HG02759 (cell line): Measurements from ENCODE around the gene GRAP2.
"Not testable (repeated sequence)": the region's sequence is repeated elsewhere in the genome, so short reads cannot be mapped to it uniquely, and the experiment has no call there.

Experiments
- ATAC-seq: cut with Tn5 transposase; IDR thresholded peaks from one replicate; pipeline ENCODE4 v1.9.1; 2021; ENCODE audit warnings: mild to moderate bottlenecking, moderate library complexity; ENCODE audit not compliant: unreplicated experiment

GRAP2 gene

GRCh38 chr22:39900306-39901227, at the start of gene GRAP2:
GRAP2 (plus strand) TSS chr22:39901084; CDS start chr22:39947107, 46,023 bp downstream.
- ATAC-seq, result peak; percentile 71

GRCh38 chr22:39851606-39852315, 49.1 kb upstream of the GRAP2 start:
- no peak for ATAC-seq

DNA sequence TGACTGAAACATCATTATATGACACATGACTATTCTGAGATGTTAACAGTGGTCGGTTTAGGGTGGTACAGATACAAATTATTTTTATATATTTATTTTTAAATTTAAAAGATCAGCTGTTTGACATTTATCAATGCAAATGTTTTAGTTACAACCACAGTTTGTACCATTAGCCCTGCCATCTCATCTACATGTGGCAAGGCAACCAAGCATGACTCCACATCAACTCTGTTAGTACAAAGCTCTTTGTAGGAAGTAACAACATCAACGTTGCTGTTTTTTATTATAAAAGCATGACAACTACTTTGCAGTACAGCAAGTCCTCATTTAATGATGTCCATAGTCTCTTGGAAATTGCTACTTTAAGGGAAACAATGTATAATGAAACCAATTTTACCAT, 48.1 kb upstream of the GRAP2 start:
- no peak for ATAC-seq

DNA sequence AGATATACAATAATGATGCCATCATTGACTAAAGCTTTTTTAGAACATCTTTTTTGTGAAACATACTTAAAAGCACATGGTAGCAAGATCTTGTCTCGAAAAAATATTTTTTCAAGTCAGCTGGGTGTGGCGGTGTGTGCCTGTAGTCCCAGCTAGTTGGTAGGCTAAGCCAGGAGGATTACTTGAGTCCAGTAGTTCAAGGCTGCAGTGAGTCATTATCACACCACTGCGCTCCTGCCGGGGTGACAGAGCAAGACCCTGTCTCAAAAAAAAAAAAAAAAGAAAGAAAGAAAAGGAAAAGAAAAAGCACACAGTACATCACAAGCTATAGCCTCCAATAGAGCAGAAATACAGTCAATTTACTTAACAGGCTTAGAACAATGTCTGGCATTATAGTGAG, 44.3 kb upstream of the GRAP2 start:
- ATAC-seq, result no peak

GRCh38 chr22:39859903-39860588, 40.8 kb upstream of the GRAP2 start:
- ATAC-seq, result no peak

DNA sequence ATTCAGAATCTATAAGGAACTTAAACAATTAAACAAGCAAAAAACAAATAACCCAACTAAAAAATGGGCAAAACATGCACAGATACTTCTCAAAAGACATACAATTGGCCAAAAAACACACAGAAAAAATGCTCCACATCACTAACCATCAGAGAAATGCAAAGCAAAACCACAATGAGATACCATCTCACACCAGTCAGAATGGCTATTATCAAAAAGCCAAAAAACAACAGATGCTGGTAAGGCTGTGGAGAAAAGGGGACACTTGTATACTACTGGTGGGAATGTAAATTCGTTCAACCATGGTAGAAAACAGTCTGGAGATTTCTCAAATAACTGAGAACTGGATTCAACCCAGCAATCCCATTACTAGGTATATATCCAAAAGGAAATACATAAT, 32.1 kb upstream of the GRAP2 start:
- ATAC-seq, result no peak

DNA sequence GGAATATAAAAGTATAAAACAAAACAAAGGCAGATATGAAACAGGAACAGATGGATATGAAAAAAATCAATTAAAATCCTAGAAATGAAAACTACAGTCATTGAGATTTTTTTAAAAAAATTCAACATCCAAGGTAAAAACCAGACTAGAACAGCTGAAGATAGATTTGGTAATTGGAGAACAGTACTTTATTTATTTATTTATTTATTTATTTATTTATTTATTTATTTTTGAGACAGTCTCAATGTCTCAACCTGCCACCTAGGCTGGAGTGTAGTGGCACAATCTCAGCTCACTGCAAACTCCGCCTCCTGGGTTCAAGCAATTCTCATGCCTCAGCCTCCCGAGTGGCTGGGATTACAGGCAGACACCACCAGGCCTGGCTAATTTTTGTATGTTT, 31.1 kb upstream of the GRAP2 start:
- ATAC-seq, result not testable (repeated sequence)

DNA sequence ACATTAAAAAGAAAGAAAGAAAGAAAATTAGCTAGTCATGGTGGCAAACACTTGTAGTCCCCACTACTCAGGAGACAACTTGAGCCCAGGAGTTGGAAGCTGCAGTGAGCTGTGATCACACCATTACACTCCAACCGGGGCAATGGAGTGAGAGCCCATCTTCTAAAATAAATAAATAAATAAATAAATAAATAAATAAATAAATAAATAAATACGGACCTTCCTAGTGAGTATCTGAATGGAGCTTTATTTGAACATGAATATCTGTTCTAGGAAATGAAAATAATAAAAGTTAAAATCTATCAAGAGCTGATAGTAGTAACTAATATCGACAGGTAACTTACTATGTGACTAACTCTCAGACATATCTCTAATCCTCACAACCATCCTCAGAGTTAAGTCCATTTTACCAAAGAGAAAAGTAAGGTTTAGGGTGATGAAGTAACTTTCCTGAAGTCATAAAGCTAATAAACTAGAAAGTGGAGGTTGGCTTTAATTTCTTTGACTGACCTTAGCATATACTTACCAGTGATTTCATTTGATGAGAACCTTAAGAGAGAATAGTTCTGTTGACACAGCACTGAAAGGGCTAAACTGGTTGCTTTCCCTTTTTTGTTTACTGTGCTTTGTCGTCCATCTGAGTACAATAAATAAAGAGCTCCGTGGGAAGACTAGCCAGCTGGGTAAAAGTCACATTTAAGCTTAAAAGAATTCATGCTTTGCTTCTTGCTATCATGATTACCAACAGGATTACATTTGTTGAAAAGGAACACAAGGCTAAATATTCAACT, 29.7 kb upstream of the GRAP2 start:
- no peak for ATAC-seq

DNA sequence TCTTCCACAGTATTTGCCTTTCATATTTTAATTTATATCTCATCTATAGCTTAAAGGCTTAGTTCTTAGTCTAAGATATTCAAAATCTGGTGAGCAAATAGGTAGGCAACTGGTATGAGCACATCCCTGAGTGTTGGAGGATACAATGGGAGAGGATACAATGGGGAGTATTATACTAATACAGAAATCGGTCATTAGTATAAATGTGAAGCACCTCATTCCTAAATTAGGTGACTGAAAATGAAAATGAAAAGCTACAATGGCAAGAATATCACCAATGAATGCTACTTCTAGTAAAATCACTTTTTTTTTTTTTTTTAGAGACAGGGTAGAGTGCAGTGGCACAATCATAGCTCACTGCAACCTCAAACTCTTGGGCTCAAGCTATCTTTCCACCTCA, 28.3 kb upstream of the GRAP2 start:
- no peak for ATAC-seq

- no peak for ATAC-seq
Observed at GRCh38 chr22:39873965-39874364, 26.9 kb upstream of the GRAP2 start.

DNA sequence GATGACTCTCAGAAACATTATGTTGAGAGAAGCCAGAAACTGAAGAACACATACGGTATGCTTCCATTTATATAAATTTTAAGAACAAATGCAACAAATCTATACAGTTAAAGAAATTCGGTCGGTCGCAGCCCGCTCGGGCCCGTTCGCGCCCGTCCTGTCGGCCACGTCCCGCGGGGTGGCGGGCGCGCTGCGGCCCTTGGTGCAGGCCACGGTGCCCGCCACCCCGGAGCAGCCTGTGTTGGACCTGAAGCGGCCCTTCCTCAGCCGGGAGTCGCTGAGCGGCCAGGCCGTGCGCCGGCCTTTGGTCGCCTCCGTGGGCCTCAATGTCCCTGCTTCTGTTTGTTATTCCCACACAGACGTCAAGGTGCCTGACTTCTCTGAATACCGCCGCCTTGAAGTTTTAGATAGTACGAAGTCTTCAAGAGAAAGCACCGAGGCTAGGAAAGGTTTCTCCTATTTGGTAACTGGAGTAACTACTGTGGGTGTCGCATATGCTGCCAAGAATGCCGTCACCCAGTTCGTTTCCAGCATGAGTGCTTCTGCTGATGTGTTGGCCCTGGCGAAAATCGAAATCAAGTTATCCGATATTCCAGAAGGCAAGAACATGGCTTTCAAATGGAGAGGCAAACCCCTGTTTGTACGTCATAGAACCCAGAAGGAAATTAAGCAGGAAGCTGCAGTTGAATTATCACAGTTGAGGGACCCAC, 25.6 kb upstream of the GRAP2 start:
- not testable (repeated sequence) for ATAC-seq

GRCh38 chr22:39877079-39877845, 23.6 kb upstream of the GRAP2 start:
- ATAC-seq, result no peak

DNA sequence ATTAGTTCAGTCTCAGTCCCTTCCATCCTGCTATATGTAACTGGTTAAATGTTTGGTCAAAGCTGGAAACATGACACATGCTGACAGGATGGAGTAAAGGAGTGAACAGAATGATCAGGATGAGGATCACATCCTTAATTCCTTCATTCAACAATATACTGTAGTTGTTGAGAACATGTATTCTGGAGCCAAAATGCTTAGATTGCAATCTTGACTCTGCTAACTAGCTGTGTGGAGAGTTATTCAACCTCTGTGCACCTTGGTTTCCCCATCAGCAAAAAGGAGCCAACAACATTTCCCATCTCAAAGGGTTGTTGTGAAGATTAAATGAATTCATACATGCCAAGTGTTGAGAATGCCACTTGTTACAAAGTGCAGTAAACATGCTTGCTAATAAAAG, 20.2 kb upstream of the GRAP2 start:
- no peak for ATAC-seq

DNA sequence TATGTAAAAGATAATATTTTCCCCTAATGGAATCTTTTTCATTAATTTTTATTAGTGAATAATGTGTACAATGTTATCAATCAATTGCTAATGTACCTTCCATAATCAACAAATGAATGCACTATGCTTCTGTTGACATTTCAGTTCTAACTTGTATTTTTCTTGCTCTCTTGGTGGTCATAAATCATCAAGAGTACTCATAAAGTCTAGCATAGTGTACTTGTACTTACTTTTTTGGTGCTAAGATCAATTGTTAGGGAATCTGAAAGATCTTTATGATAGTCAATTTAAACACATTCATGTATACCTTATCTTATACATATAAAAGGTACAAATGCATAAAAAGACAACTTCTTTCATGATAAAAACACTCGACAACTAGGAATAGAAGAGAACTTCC, 17.8 kb upstream of the GRAP2 start:
- ATAC-seq, result no peak

- ATAC-seq, result not testable (repeated sequence)
Observed at GRCh38 chr22:39889924-39890323, 11.0 kb upstream of the GRAP2 start.

DNA sequence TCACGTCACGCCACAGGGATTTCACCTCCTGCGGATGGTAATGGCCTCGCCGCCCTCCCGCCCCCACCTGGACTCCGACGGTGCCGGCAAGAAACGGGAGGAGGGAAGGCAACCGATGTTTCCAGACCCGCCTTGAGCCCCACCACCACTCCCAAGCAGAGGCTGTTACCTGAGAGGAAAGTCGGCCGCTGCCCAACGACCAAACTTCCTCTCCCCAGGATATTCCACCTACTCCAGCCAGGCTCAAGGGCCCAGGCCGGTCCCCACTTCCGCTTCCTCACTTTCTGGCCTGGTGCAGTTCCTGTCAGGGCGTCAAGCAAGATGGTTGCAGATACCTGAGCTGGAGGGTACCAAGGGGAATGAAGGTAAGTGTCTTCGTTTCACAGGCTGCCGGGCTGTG, 7.4 kb upstream of the GRAP2 start, which contains the start of gene ENTHD1:
Gene ENTHD1, minus strand, starts transcription at position 235 of the 400 bp plus-strand sequence. CDS start 6,012 bp downstream, outside the sequence.
- no peak for ATAC-seq

- no peak for ATAC-seq
Observed at GRCh38 chr22:39894554-39895092, 6.3 kb upstream of the GRAP2 start.

- ATAC-seq, result no peak
Observed at GRCh38 chr22:39895682-39896081, 5.2 kb upstream of the GRAP2 start.
